GM19035 (cell line): Measurements from ENCODE around the gene TNFAIP8L2.

ENCODE experiments used
- ATAC-seq: cut with Tn5 transposase; IDR thresholded peaks from one replicate; pipeline ENCODE4 v1.9.1; 2021; ENCODE audit not compliant: unreplicated experiment

TNFAIP8L2 gene

GRCh38 chr1:151156515-151156819, at the start of gene TNFAIP8L2:
Gene TNFAIP8L2, plus strand, starts transcription at chr1:151156649. Its CDS starts 2,049 bp downstream, at chr1:151158698.
- peak; percentile 72 for ATAC-seq

- no peak for ATAC-seq
Measured at GRCh38 chr1:151106894-151107293, 49.6 kb upstream of the TNFAIP8L2 start.

DNA sequence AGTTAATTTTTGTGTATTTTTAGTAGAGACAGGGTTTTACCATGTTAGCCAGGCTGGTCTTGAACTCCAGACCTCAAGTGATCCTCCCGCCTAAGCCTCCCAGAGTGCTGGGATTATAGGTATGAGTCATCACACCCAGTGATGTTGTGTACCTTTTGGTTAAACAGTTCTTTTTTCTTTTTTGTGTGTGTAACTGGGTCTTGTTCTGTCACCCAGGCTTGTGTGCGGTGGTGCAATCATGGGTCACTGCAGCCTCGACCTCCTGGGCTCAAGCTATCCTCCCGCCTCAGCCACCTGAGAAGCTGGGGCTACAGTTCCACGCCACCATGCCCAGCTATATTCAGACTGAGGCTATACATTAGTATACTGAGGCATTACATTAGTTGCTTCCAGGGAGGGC, 48.1 kb upstream of the TNFAIP8L2 start:
- ATAC-seq = no peak

- ATAC-seq = no peak
Measured at GRCh38 chr1:151113877-151114276, 42.6 kb upstream of the TNFAIP8L2 start.

- no peak for ATAC-seq
Measured at GRCh38 chr1:151124763-151125403, 31.6 kb upstream of the TNFAIP8L2 start.

GRCh38 chr1:151128800-151129199, 27.6 kb upstream of the TNFAIP8L2 start:
- no peak for ATAC-seq

DNA sequence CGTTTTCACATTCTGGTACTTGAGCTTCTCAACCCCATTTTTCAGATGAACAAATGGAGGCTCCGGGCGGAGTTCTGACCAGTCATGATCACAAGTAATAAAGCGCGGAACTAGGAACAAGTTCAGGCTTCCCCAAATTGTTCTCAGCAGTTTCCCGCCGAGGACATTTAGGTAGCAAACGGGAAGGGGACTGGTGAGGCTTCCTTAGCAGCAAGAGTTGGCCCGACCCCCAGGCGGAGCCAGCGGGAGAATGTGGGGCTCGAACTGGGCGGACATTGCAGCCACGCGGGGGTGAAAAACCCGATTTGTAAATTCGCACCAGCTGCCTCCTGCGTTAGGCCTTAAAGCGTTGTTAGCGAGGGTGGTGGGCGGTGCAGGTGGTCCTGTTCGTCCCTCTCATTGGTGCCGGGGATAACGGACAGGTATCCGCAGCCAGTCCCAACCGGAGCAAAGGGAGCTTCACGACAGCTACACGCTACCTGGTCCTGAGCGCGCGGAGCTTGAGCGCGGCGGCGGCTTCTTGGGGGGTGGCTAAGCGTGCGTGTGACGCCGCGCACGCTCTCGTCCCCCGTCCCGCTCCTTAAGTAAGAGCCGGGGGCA, 25.4 kb upstream of the TNFAIP8L2 start:
- no peak for ATAC-seq

DNA sequence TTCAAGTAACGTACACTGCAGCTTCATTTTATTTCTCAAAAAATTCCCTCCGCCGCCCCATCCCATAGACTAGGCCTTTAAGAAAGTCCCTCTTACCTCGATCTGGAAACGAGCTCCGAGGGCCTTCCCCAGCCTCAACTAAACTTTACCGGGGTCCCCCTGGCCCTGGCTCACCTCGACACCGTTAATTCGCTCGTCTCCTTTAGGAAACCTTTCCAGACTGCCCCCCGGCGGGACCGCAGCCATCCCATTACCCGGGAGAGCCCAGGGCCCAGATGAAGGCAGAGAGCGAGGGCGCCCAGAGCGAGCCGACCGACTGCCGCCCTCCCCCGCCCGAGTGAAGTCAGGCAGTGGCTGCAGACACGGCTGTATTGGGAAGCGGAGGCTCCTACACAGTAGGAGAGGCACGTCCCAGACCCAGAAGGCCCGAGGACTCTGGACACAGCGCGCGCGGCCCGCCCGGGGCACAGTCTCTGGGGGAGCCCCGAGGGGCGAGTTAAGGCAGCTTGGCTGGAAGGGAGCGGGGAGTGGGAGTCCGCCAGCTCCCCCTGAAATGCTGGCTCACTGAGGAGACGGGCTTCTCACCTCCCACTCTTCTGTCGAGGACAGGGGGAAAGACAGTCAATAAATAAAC, 24.6 kb upstream of the TNFAIP8L2 start:
- ATAC-seq = no peak

DNA sequence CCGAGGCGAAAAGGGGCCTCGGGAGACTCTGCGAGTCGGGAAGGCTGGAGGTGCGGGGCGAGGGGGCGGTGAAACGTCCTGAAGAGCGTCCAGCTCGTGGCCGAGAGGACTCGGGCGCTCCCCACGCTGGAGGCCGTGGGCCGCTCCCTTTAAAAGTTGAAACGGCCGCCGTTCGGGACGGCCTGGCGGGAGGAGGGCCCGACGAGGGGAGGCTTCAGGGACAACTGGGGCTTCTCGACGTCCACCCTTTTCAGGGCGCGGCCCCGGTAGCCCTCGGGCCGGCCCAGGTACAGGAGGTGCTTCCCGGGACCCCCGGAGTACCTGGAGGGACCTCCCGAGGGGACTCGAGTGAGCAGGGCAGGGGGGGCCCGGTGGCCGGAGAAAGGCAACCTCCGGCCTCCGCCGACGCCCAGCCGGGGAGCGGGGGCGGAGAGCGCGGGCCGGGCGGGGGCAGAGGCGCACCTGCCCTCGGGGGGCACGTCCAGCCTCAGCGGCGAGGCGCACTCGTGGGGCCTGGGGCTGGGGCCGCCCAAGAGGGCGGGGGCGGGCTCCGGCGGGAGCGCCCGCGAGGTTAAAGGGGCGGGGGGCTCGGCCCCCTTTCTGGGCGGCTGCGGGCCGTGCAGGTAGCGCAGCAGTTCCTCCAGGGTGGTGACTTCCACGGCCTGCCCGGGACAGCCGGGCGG, 24.0 kb upstream of the TNFAIP8L2 start:
- no peak for ATAC-seq

GRCh38 chr1:151133018-151133806, 23.2 kb upstream of the TNFAIP8L2 start:
- no peak for ATAC-seq

DNA sequence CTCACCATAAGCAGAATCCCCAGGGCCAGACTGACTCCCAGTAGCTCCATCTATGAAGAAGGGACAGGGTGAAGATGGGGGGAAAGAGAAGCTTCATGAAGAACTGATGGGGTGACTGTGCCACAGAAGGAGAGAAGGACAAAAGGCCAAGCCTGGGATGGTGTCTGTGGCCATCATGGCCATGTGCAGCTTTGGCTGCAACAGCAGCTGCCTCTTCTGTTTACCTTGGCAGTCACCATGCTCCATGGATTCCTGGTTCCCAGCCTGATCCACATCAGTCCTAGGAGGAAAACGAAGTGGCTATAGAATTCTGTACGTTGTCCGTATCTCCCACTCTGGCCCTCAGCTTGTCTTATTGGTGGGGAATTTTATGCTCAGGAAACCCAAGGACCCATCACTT, 22.1 kb upstream of the TNFAIP8L2 start:
- ATAC-seq = no peak

GRCh38 chr1:151134991-151135390, 21.5 kb upstream of the TNFAIP8L2 start:
- no peak for ATAC-seq

DNA sequence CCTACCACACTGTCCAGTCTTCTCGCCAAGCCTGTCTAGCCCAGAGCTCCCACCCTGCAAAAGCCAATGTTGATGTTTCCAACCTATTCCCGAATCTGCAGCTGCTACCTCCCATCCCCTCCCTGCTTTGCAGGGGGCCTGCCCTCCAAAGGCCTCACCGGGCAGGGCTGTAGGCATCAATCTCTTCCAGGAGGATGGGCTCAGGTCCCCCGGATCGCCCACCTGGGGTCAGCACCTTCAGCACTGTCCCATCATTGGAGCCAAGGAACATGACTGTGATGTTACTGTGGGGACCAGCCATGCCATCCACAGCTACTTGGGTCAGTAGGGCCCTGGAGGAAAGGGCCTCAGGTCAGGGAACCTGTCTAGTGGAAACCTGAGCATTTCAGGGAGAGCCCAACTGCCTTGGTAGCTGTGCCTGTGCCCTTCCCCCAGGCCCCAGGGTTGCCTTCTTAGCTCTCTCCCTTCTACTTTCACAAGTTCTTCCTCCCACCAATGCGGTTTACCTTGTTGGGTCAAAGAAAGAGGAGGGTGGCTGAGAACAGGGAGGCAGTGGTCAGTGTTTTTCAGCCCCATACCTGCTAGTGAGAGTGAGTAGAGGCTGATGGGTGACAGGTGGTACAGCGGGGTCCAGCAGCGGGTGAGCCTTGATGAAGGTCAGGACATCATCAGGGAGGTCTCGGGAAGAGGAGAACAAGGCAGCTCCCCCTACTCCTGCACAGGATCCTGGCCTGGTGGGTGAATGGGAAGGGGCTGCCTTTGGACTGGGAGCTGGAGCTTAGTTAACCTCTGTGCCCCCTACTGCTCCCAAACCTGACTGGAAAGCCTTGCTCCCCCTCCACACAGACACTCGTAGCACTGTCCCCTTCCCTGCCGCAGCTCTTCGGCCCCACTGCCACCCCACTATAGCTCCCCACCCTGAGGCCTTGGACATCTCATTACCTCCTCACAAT, 20.7 kb upstream of the TNFAIP8L2 start:
- no peak for ATAC-seq

DNA sequence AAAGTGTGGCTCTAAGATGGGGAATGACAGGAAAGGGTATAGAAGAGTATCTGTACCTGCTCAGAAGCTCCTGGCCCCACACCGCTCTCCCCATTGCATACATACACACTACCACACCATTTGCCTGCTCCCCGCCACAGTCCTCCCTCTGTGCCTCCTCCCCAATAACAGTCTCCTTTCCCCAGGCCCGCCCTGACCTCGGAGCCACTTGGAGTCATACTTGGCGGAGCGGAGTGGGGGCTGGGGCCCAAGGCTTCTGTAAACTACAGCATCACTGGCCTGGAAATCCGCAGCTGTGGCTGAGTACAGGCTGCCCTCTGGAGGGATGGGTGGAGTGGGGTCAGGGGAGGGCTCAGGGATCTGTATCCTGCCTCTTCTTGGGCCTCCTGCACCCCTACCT, 18.7 kb upstream of the TNFAIP8L2 start:
- no peak for ATAC-seq

- no peak for ATAC-seq
Measured at GRCh38 chr1:151142411-151143056, 13.9 kb upstream of the TNFAIP8L2 start.

DNA sequence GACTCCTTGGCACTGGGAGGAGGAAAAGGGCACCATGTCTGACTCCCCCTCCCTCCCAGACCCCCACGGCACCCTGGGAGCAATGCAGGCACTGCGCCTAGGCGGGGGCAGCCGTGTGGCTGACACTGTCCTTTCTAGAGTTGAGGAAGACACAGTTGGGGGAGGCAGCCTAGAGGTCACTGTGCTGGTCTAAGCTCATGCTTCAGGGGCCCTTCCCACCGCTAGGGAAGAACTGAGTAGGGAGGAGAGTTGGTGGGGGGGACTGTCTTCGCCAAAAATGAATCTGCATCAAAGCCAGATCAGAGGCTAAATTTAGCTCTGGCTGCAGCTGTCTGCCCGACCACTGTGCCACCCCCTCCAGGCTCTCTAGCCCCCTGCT, 13.4 kb upstream of the TNFAIP8L2 start:
- ATAC-seq = no peak

- no peak for ATAC-seq
Measured at GRCh38 chr1:151143986-151144385, 12.5 kb upstream of the TNFAIP8L2 start.

DNA sequence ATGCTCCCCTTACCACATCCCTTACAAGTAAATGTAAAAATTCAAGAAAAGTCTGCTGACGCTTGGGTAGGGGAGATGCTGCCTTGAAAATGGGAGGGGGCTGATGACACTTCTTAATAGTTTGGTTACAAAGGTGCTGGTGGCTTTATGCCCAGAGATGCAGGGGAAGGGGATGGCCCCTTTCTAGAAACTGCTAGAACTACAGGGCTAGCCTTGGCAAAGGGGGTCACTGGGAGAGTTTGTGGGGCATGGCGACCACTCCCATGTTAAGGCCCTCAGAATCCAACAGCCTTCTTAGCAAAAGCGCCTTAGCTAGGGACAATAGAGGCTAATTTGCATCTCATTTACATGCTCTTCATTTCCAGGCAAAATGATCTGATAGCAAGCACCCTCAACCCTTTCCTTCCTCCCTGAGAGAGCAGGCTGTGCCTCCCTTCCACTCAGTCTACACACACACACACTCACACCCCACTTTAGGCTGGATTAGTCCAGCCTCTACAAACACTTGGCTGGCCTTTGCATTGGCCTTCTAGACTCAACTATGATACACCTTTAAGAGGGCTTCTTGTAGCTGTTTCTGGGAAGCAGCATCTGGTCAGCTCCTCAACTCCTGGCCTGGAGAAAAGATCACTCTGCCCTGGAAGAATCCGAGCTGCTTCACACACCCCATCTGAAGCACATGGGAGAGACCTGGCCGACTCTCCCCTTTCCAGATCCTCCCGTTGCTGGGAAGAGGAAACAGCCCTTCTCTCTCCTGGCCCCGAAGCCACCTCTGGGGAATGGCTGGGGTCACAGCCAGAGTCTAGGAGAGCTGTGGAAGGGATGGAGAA, 11.8 kb upstream of the TNFAIP8L2 start:
- no peak for ATAC-seq
